Vagina (tissue), 2 donors: Measurements from ENCODE around the gene GK2. TPM values are rescaled to one million over a fixed set of nuclear protein-coding genes. Genes with fewer than 3 reads are reported as not detected.

Source experiments
- DNase-seq, 2 donors: peaks; one replicate each; pipeline ENCODE4 v3.0.0-alpha.2; 2017; ENCODE audit errors: extremely low spot score in 2 of 2
- H3K27ac ChIP-seq: fragments of 200-600 bp; sonication (generic); one replicate; pipeline ENCODE4 v1.5.1; 2019
- H3K27me3 ChIP-seq: fragments of 200-600 bp; sonication (generic); one replicate; pipeline ENCODE4 v1.5.1; 2019
- H3K36me3 ChIP-seq, 2 donors: fragments of 200-600 bp; sonication (generic); one replicate each; pipeline ENCODE4 v1.5.1; 2017 to 2019
- H3K4me1 ChIP-seq: fragments of 200-600 bp; sonication (generic); one replicate; pipeline ENCODE4 v1.5.1; 2019
- H3K4me3 ChIP-seq, 2 donors: fragments of 200-600 bp; sonication (generic); 1 replicate in 1 of 2; 2 replicates in 1 of 2; pipeline ENCODE4 v1.5.1; 2016 to 2019
- H3K9me3 ChIP-seq: fragments of 200-600 bp; sonication (generic); one replicate; pipeline ENCODE4 v1.5.1; 2019
- POLR2A ChIP-seq, 2 donors: fragments of 450-650 bp; IDR thresholded peaks; one replicate each; pipeline ENCODE4 v1.6.1; 2017; ENCODE audit warnings: antibody characterized with exemption in 2 of 2, mild to moderate bottlenecking in 2 of 2, moderate library complexity in 2 of 2
- POLR2AphosphoS5 ChIP-seq, 2 donors: sonication (generic); formaldehyde crosslinking; IDR thresholded peaks; one replicate each; pipeline ENCODE4 v1.9.0; 2017; ENCODE audit warnings: antibody characterized with exemption in 2 of 2, mild to moderate bottlenecking in 2 of 2, low read depth in 1 of 2; ENCODE audit not compliant: insufficient read depth in 1 of 2
- intact Hi-C: fragments of 100-400 bp; cut with DNase I; formaldehyde crosslinking; loops from one replicate; pipeline ENCODE4 v1.15.1; 2023
- total RNA-seq: library from RNA; depleted of rRNA; stranded (reverse); fragments of >200 nt; gene quantifications from one replicate; pipeline ENCODE4 v1.2.3, GENCODE V29; 2016
- TF ChIP-seq, protein P1 (sequence below), 3 experiments: fragments of 450-650 bp in 2 of 3; fragments of 200-600 bp in 1 of 3; sonication (generic) in 1 of 3; IDR thresholded peaks; one replicate each; pipeline ENCODE4 v1.5.1; 2017 to 2019; ENCODE audit warnings: antibody characterized with exemption in 3 of 3, mild to moderate bottlenecking in 2 of 3, moderate library complexity in 2 of 3

GK2 gene
- total RNA-seq, 1 donor from 2014 or later = not detected

DNA sequence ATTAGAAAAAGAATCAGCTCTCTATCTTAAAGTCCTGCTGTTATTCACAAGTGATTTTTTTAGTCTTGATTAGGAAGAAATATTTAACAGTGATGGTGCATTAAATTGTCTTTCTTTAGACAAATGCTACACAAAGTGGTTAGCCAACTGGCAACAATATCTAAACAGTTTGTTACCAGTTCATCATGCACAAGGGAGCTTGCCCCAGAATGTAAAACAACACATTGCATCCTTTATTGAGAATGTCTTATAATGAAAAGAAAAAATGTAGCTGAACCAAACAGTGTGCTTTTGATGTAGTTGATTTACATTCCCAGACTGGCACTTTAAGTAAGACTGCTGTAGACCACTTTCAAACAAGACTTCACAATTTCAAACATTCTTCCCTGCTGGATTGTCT lies 48.0 kb downstream of the GK2 start:
- Histone ChIP-seq H3K36me3 (no peaks in the 10 kb centered on the region), H3K27ac (no peak overlapping the region), H3K4me3 (no peak overlapping the region), H3K27me3 (no peaks in the 10 kb centered on the region), H3K4me1 (no peaks in the 10 kb centered on the region), H3K9me3 (no peaks in the 10 kb centered on the region)
- TF ChIP-seq POLR2A (IDR thresholded peaks at IDR 0.05) = no peak
- TF ChIP-seq POLR2AphosphoS5 (IDR thresholded peaks at IDR 0.05; ENCODE audit: insufficient read depth in 1 of 2, low read depth in 1 of 2) = no peak
- TF ChIP-seq, protein P1, sequence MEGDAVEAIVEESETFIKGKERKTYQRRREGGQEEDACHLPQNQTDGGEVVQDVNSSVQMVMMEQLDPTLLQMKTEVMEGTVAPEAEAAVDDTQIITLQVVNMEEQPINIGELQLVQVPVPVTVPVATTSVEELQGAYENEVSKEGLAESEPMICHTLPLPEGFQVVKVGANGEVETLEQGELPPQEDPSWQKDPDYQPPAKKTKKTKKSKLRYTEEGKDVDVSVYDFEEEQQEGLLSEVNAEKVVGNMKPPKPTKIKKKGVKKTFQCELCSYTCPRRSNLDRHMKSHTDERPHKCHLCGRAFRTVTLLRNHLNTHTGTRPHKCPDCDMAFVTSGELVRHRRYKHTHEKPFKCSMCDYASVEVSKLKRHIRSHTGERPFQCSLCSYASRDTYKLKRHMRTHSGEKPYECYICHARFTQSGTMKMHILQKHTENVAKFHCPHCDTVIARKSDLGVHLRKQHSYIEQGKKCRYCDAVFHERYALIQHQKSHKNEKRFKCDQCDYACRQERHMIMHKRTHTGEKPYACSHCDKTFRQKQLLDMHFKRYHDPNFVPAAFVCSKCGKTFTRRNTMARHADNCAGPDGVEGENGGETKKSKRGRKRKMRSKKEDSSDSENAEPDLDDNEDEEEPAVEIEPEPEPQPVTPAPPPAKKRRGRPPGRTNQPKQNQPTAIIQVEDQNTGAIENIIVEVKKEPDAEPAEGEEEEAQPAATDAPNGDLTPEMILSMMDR (IDR thresholded peaks at IDR 0.05) = no peak
- intact Hi-C loops = no loop called here
- no peak for DNase-seq

DNA sequence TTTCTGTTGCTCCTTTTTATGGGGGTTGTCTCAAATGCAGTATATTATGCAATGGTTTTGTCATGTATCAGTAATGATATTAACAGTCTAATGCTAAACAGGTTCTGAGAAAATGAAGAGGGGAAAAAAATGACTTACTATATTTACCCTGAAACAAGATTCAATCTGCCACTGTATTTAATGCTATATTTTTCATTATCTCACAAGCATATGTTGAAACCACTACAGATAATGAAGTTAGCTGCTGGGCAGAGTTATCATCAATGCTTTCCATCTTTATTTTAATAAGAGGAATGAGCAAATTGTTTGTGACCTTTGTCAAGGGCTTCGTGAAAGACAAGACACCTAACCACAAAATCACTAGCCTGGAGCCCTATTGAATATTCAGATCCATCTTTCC lies 49.6 kb downstream of the GK2 start:
- H3K4me1 ChIP-seq = no peaks in the 10 kb centered on the region
- DNase-seq = no peak
- H3K9me3 ChIP-seq = no peaks in the 10 kb centered on the region
- no peak overlapping the region for H3K4me3 ChIP-seq
- no peak for TF ChIP-seq POLR2A (IDR thresholded peaks at IDR 0.05)
- TF ChIP-seq POLR2AphosphoS5 (IDR thresholded peaks at IDR 0.05; ENCODE audit: insufficient read depth in 1 of 2, low read depth in 1 of 2) = no peak
- TF ChIP-seq, protein P1 (IDR thresholded peaks at IDR 0.05) = no peak
- intact Hi-C loops = no loop called here
- H3K27ac ChIP-seq = no peak overlapping the region
- H3K36me3 ChIP-seq = no peaks in the 10 kb centered on the region
- no peaks in the 10 kb centered on the region for H3K27me3 ChIP-seq

DNA sequence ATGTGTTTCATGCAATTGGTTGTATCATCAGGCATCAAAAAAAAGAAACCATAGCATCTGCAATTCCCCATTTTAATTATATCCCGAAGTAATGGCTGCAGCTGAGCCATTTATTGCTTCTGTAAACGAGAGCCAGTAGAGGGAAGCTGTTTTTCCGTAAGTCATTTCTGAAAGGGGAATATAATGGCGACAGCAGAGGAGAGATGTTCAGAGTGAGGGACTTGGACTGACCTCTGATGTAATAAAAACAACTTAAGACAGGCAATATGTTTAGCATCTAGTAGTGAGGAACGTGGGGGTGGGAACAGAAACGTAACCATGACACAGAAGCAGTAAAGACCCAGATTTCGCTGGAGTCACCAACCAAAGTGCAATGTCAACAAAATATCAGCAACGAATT lies 50.7 kb downstream of the GK2 start:
- H3K4me1 ChIP-seq = no peaks in the 10 kb centered on the region
- intact Hi-C loops = no loop called here
- H3K4me3 ChIP-seq = no peak overlapping the region
- no peaks in the 10 kb centered on the region for H3K27me3 ChIP-seq
- H3K36me3 ChIP-seq = no peaks in the 10 kb centered on the region
- H3K27ac ChIP-seq = no peak overlapping the region
- no peaks in the 10 kb centered on the region for H3K9me3 ChIP-seq
- no peak for TF ChIP-seq POLR2AphosphoS5 (IDR thresholded peaks at IDR 0.05; ENCODE audit: insufficient read depth in 1 of 2, low read depth in 1 of 2)
- TF ChIP-seq, protein P1 (IDR thresholded peaks at IDR 0.05) = no peak
- TF ChIP-seq POLR2A (IDR thresholded peaks at IDR 0.05) = no peak
- no peak for DNase-seq

Other genes starting within 250 kb of the GK2 start
- gene NAA11, start 82.2 kb downstream of the GK2 start, total RNA-seq = not detected